Esophagus muscularis mucosa (tissue), 4 donors: Measurements from ENCODE around the gene IGFBP1.

Source experiments
- CTCF ChIP-seq, 3 experiments: fragments of 200-600 bp in 2 of 3; fragments of 450-650 bp in 1 of 3; sonication (generic) in 2 of 3; IDR thresholded peaks; one replicate each; pipeline ENCODE4 v1.5.1; 2017 to 2019; ENCODE audit warnings: antibody characterized with exemption in 3 of 3, mild to moderate bottlenecking in 2 of 3, moderate library complexity in 1 of 3
- EP300 ChIP-seq: sonication (generic); formaldehyde crosslinking; IDR thresholded peaks from one replicate; pipeline ENCODE4 v1.6.1; 2017; ENCODE audit warnings: antibody characterized with exemption
- POLR2A ChIP-seq: fragments of 450-650 bp; IDR thresholded peaks from one replicate; pipeline ENCODE4 v1.6.1; 2017; ENCODE audit warnings: antibody characterized with exemption, moderate library complexity, mild to moderate bottlenecking, low read depth
- POLR2AphosphoS5 ChIP-seq, 2 donors: sonication (generic); formaldehyde crosslinking; IDR thresholded peaks; one replicate each; pipeline ENCODE4 v1.6.1; 2017; ENCODE audit warnings: antibody characterized with exemption in 2 of 2

- TF ChIP-seq CTCF (IDR thresholded peaks at IDR 0.05) (no peak), POLR2AphosphoS5 (IDR thresholded peaks at IDR 0.05) (no peak), POLR2A (no peak), EP300 (no peak)
These were observed 18.9 kb upstream of the IGFBP1 start for GRCh38 chr7:45869426-45869825.
